ENCODE data around the gene ACTL6B. TPM values are rescaled to one million over a fixed set of nuclear protein-coding genes. Genes with fewer than 3 reads are reported as not detected.
"Not testable (repeated sequence)": the region's sequence is repeated elsewhere in the genome, so short reads cannot be mapped to it uniquely, and the experiment has no call there.

The ACTL6B gene
- total RNA-seq = not detected in 2 replicates

- H3K27ac Mint-ChIP-seq = no peak within 1 kb of the TSS
- peaks cover 5% of the 10 kb centered on the region for H3K4me1 Mint-ChIP-seq
- H3K9me3 Mint-ChIP-seq = no peaks in the 10 kb centered on the region
- intact Hi-C loops (cut with micrococcal nuclease) = loop anchor here (2.0 kb wide), 1 partner anchor 17 kb away; the partner anchor contains the start of gene GNB2
- H3K27me3 Mint-ChIP-seq = peaks cover 33% of the 10 kb centered on the region
- DNase-seq = peak; percentile 93
- no peak within 1 kb of the TSS for H3K4me3 Mint-ChIP-seq
- H3K36me3 Mint-ChIP-seq (ENCODE audit: low read depth) = no peaks in the 10 kb centered on the region
Measured at GRCh38 chr7:100655908-100656674, at the start of gene ACTL6B. TSS of gene ACTL6B (minus strand) at chr7:100656448. CDS start at chr7:100656354, 94 bp downstream.

DNA sequence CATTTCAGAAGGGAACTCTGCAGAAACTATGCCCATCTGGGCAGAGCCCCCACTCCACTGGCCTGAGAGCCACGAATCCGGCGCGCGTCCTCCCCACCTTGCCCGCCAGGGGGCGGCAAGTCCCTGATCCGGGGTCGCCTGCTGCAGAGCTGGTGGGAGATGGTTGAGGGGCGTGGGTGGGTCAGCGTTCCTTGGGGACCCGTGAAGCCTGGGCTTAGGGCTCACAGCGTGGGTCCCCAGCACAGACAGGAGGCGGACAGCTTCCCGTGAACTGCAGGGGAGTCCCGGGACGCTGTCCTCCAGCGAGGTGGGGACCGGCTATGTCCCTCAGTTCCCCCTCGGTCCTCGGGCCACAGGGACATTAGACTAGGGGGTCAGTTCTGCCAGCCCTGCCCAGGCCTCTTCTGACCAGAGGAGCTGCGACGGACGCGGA, 49.1 kb upstream of the ACTL6B start:
- H3K4me3 Mint-ChIP-seq = peak overlapping the region; percentile 99
- H3K27ac Mint-ChIP-seq = peak overlapping the region; percentile 98
- peaks cover 21% of the 10 kb centered on the region for H3K36me3 Mint-ChIP-seq (ENCODE audit: low read depth)
- DNase-seq = peak; percentile 95
- H3K9me3 Mint-ChIP-seq = no peaks in the 10 kb centered on the region
- intact Hi-C loops (cut with micrococcal nuclease) = loop anchor here (1.0 to 5.0 kb wide), 5 partner anchors 8 to 147 kb away; partner anchors contain the start of genes MOSPD3 and SLC12A9
- H3K27me3 Mint-ChIP-seq = peaks cover 7% of the 10 kb centered on the region
- H3K4me1 Mint-ChIP-seq = peaks cover 13% of the 10 kb centered on the region

GRCh38 chr7:100701089-100701488, 44.8 kb upstream of the ACTL6B start:
- intact Hi-C loops (cut with micrococcal nuclease); DNase-seq; H3K27ac Mint-ChIP-seq; H3K4me1 Mint-ChIP-seq; H3K9me3 Mint-ChIP-seq; H3K4me3 Mint-ChIP-seq; H3K36me3 Mint-ChIP-seq (ENCODE audit: low read depth): not testable (repeated sequence)
- peaks cover 18% of the 10 kb centered on the region for H3K27me3 Mint-ChIP-seq

GRCh38 chr7:100699018-100699417, 42.8 kb upstream of the ACTL6B start:
- no peaks in the 10 kb centered on the region for H3K36me3 Mint-ChIP-seq (ENCODE audit: low read depth)
- no peak overlapping the region for H3K27ac Mint-ChIP-seq
- H3K9me3 Mint-ChIP-seq = no peaks in the 10 kb centered on the region
- no peak overlapping the region for H3K4me3 Mint-ChIP-seq
- intact Hi-C loops (cut with micrococcal nuclease) = no loop called here
- H3K4me1 Mint-ChIP-seq = peaks cover 9% of the 10 kb centered on the region
- DNase-seq = no peak
- peaks cover 26% of the 10 kb centered on the region for H3K27me3 Mint-ChIP-seq

- peaks cover 10% of the 10 kb centered on the region for H3K36me3 Mint-ChIP-seq (ENCODE audit: low read depth)
- no peak for DNase-seq
- H3K9me3 Mint-ChIP-seq = no peaks in the 10 kb centered on the region
- H3K27ac Mint-ChIP-seq = no peak overlapping the region
- H3K27me3 Mint-ChIP-seq = peaks cover 20% of the 10 kb centered on the region
- intact Hi-C loops (cut with micrococcal nuclease) = no loop called here
- peaks cover 28% of the 10 kb centered on the region for H3K4me1 Mint-ChIP-seq
- H3K4me3 Mint-ChIP-seq = no peak overlapping the region
Measured at GRCh38 chr7:100696123-100696521, 39.9 kb upstream of the ACTL6B start.

DNA sequence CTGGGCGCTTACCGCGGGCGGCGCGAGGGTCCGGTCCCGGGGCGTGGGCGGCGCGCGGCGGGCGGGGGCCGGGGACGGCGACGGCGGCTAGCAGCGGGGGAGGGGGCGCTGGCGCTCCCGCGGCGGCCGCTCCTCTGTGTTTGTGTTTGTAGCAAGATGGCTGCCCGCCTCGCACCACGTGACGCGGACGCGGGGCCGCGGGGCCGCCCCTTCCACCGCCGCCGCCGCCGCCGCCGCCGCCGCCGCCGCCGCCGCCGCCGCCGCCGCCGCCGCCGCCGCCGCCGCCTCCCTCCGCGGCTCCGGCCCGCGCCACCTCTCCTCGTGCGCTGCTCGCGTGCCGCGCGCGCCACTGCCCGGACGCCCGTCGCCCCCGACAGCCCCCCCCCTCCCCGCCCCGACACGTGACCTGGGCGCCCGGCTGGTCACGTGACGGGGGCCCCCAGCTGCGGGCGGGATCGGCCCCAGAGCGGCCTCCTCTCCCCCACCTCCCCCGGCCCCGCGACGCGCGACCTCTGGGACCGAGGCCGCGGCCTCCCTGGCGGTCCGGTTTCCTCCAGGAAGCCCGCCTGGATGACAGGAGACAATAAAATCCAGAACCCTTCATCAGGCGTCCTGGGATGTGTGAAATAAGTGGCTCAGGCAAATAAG, 38.0 kb upstream of the ACTL6B start, which contains the start of gene GIGYF1:
GIGYF1 (minus strand) TSS at position 153 of the 648 bp plus-strand sequence. CDS start 6,012 bp downstream, outside the sequence.
- H3K9me3 Mint-ChIP-seq = no peaks in the 10 kb centered on the region
- H3K4me1 Mint-ChIP-seq = peaks cover 28% of the 10 kb centered on the region
- peak within 1 kb of the TSS; percentile 96 for H3K27ac Mint-ChIP-seq
- peaks cover 10% of the 10 kb centered on the region for H3K36me3 Mint-ChIP-seq (ENCODE audit: low read depth)
- H3K4me3 Mint-ChIP-seq = peak within 1 kb of the TSS; percentile 95
- intact Hi-C loops (cut with micrococcal nuclease) = loop anchor here (1.0 to 5.0 kb wide), 3 partner anchors 82 to 217 kb away; partner anchors contain the start of genes FBXO24, LRCH4, MOSPD3 and TSC22D4
- H3K27me3 Mint-ChIP-seq = peaks cover 14% of the 10 kb centered on the region
- DNase-seq = peak; percentile 91

DNA sequence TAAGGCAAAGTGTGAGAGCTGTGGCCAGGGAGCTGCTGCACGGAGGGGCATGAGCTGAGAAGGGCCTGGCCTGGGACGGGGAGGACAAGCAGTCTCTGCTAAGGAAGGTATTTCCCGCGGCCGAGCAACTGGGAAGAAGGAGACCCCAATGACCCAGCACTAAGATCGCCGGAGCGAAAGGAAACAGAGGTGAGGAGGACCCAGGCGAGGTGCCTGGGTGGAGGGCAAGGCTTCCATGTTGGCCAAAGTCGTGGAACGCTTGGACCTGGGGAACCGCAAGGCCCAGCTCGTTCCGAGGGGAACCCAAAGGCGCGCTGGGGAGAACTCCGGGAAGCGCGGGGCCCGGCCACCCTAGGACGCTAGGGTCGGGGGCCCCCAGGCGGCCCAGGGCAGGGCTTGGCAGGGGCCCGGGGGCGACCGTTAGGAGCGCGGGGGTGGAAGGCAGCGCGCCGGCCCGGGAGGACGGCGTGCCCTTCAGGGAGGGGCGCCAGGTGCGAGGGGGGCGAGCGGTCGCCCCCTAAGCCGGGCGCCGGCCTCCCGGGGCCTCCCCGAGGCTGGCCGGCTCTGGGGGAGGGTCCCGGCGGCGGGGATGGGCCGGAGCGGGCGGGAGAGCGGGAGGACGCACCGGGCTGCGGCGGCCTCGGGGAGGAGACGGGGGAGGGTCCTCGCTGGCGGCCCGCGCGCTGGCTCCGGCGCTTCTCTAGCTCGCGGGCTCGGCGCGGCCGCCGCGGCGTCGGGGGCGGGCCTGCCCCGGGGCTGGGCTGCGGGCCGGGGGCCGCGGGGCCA, 37.3 kb upstream of the ACTL6B start:
- H3K27ac Mint-ChIP-seq = peak overlapping the region; percentile 96
- H3K27me3 Mint-ChIP-seq = peaks cover 13% of the 10 kb centered on the region
- H3K9me3 Mint-ChIP-seq = no peaks in the 10 kb centered on the region
- H3K4me1 Mint-ChIP-seq = peaks cover 28% of the 10 kb centered on the region
- peak; percentile 69 for DNase-seq
- intact Hi-C loops (cut with micrococcal nuclease) = loop anchor here (1.0 to 5.0 kb wide), 3 partner anchors 81 to 216 kb away; partner anchors contain the start of genes FBXO24, LRCH4, MOSPD3 and TSC22D4
- H3K4me3 Mint-ChIP-seq = peak overlapping the region; percentile 95
- peaks cover 10% of the 10 kb centered on the region for H3K36me3 Mint-ChIP-seq (ENCODE audit: low read depth)

DNA sequence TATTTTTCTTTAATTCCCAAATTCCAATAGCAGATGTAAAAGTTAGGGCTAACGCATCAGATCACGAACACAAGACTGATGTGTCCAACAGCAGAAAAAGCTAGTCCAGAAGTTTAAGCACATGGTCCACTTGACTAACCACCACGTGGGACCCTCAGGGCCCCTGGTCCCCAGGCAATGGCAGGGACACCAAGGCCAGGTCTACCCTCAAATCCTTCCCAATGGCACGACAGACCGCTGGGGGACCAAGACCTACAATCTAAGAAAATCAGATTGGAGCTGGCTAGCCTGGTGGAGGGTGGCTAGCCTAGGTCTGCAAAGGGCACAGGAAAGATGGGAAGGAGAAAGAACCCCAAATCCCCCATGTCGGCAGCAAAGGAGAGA, 36.3 kb upstream of the ACTL6B start:
- DNase-seq = no peak
- Mint-ChIP-seq H3K27me3 (peaks cover 13% of the 10 kb centered on the region), H3K27ac (peak overlapping the region; percentile 96), H3K36me3 (ENCODE audit: low read depth) (peaks cover 16% of the 10 kb centered on the region), H3K4me1 (peaks cover 28% of the 10 kb centered on the region), H3K4me3 (peak overlapping the region; percentile 95), H3K9me3 (no peaks in the 10 kb centered on the region)
- intact Hi-C loops (cut with micrococcal nuclease) = loop anchor here (5.0 kb wide), 2 partner anchors 105 to 215 kb away; partner anchors contain the start of genes FBXO24, LRCH4 and TSC22D4

DNA sequence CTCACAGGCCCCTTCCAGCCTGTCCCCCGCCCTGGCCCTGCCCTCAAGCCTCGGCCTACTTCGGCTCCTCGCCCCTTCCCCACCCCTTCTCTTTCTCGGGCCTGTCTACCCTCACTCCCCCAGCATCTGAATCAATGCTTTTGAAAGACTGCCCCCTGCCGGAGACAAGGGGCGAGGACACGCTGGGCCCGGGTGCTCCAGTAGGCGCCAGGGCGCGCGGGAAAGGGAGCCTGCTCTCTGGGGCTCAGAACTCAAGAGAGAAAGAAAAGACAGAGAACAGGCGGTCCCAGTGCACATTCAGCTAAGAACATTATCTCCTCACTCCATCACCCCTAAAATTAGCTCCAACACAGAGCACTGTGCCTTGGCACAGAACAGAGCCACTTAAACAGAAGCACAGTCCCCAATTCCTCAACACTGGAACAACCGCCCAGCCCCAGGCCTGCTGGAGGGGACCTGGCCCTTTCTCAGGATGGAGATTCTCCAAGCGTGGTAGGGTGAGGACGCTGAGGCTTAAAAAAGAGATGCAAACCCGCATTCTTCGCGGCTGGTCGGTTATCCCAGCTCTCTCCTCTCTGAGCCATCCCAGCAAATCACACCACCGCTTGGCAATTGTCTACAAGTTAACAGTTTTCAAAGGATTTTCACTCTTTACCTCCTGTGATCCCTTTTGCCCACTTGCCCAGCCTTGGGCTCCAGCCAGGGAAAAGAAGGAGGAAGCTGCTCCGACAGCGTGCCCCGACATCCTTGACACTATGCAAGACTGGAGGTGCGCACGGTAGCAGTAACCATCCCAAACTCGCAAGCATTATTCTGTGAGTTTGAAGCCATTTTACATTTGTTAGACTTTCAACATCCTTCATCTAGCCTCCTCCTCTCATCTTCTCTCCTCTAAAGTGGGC, 35.7 kb upstream of the ACTL6B start:
- DNase-seq = peak; percentile 95
- intact Hi-C loops (cut with micrococcal nuclease) = loop anchor here (1.0 to 5.0 kb wide), 5 partner anchors 13 to 215 kb away; partner anchors contain the start of genes FBXO24, LRCH4 and TSC22D4
- Mint-ChIP-seq H3K4me3 (peak overlapping the region; percentile 95), H3K9me3 (no peaks in the 10 kb centered on the region), H3K36me3 (ENCODE audit: low read depth) (peaks cover 17% of the 10 kb centered on the region), H3K27ac (peak overlapping the region; percentile 57), H3K4me1 (peaks cover 28% of the 10 kb centered on the region), H3K27me3 (peaks cover 9% of the 10 kb centered on the region)

GRCh38 chr7:100689230-100690135, 33.2 kb upstream of the ACTL6B start:
- H3K9me3 Mint-ChIP-seq = no peaks in the 10 kb centered on the region
- peaks cover 19% of the 10 kb centered on the region for H3K4me1 Mint-ChIP-seq
- intact Hi-C loops (cut with micrococcal nuclease) = loop anchor here (1.0 to 5.0 kb wide), 3 partner anchors 102 to 212 kb away; partner anchors contain the start of genes FBXO24, LRCH4 and TSC22D4
- H3K4me3 Mint-ChIP-seq = no peak overlapping the region
- no peak overlapping the region for H3K27ac Mint-ChIP-seq
- H3K27me3 Mint-ChIP-seq = no peaks in the 10 kb centered on the region
- no peak for DNase-seq
- peaks cover 24% of the 10 kb centered on the region for H3K36me3 Mint-ChIP-seq (ENCODE audit: low read depth)

DNA sequence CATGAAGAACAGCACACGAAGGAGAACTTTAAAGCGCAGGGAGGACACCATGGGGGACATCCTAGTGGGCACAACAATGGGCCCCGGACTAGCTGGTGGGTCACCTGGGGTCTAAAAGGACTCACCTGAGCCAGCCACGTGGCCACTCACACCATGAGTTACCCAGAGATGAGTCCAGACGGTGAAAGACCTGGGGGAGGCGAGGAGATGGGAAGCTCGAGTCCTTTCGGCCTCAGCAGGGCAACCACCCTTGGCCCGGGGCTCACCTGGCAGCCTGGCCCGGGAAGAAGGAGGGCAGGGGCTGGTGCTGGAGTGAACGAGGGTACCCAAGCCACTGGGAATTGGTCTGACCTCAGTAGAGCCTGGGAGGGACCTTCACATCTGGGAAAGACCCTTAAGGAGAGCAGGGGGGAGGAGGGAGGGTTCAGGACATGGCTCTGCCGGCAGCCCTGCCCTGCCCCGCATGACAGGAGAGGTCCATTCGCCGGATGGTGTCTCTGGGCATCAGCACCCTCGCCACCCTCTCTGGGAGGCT, 32.1 kb upstream of the ACTL6B start:
- no peak overlapping the region for H3K27ac Mint-ChIP-seq
- H3K9me3 Mint-ChIP-seq = no peaks in the 10 kb centered on the region
- H3K4me3 Mint-ChIP-seq = no peak overlapping the region
- H3K36me3 Mint-ChIP-seq (ENCODE audit: low read depth) = peaks cover 24% of the 10 kb centered on the region
- no peak for DNase-seq
- intact Hi-C loops (cut with micrococcal nuclease) = no loop called here
- peaks cover 19% of the 10 kb centered on the region for H3K4me1 Mint-ChIP-seq
- no peaks in the 10 kb centered on the region for H3K27me3 Mint-ChIP-seq

All from activated CD4-positive, alpha-beta T cell treated with anti-CD3 and anti-CD28 coated beads, Interleukin-2, amount 10 ng/mL, durations not matched to agents 24 days and 14 days (primary cell).